ENCODE data around the gene CDIPT.
"Not testable (repeated sequence)": the region's sequence is repeated elsewhere in the genome, so short reads cannot be mapped to it uniquely, and the experiment has no call there.

The CDIPT gene

DNA sequence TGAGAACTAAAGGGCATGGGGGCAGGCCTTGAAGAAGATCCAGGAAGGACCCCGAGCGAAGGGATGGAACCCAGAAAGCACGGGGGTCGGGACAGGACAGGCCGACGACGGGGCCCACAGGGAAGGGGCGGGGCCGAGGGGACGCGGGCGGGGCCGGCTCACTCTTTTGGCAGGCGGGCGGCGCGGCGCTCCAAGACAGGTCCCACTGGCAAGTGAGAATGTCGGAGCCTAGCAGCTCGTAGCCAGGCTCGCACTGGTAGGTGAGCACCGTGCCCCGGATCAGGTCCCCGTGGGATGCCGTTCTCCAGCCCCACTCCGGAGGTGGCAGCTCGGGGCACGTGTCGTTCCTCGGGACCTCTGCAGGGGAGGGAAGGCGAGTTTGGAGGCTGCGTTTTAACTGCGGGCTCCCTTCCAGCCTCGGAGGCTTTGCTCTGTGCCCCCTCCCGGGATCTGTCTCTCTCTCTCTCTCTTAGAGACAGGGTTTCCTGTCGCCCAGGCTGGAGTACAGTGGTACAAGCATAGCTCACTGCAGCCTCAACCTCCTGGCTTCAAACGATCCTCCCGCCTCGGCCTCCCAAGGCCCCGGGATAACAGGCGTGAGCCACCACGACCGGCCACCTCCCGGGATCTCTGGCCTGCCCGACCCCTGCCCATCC, 13.7 kb upstream of the CDIPT start:
- no CpG with 5 or more reads among the region's 45 CpGs for WGBS (ENCODE audit: insufficient coverage, insufficient read length)
- Histone ChIP-seq H3K4me1 (ENCODE audit: control insufficient read depth, insufficient read depth, low read length) (0 out of 2 replicates have a peak, but pooled peaks cover 4% of the 10 kb centered on the region), H3K36me3 (ENCODE audit: control insufficient read depth, insufficient read depth, low read length) (peaks cover 6% of the 10 kb centered on the region; the same call in 1 of the 2 replicates), H3K4me3 (ENCODE audit: low read length) (peak overlapping the region; percentile 37; the same call in 1 of the 2 replicates), H3K9me3 (ENCODE audit: control insufficient read depth, insufficient read depth, low read length) (no peaks in the 10 kb centered on the region), H3K27ac (ENCODE audit: low read length) (no peak overlapping the region), H3K27me3 (ENCODE audit: control insufficient read depth, insufficient read depth, low read length) (no peaks in the 10 kb centered on the region)
- DNase-seq (ENCODE audit: low read depth, low spot score): no peak

DNA sequence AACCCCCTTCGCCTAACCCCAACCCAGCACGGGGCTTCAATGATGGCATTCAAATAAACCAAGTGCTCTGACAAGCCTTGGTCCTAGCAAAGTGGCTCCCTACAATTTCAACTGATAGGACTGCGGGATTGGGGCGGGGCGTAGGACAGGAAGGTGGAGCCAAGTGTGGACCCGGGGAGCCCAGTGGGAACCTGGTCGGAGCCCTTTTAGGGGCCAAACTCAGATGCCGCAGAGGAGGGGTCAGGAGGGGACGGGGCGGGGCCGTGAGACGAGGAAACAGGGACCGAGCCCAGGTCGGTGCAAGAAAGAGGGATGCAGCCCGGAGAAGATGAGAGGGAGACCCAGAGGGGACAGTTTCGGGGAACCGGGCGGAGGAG, 13.2 kb upstream of the CDIPT start:
- Histone ChIP-seq H3K4me1 (ENCODE audit: control insufficient read depth, insufficient read depth, low read length) (0 out of 2 replicates have a peak, but pooled peaks cover 4% of the 10 kb centered on the region), H3K36me3 (ENCODE audit: control insufficient read depth, insufficient read depth, low read length) (peaks cover 6% of the 10 kb centered on the region; the same call in 1 of the 2 replicates), H3K4me3 (ENCODE audit: low read length) (peak overlapping the region; percentile 37; the same call in 1 of the 2 replicates), H3K9me3 (ENCODE audit: control insufficient read depth, insufficient read depth, low read length) (no peaks in the 10 kb centered on the region), H3K27me3 (ENCODE audit: control insufficient read depth, insufficient read depth, low read length) (no peaks in the 10 kb centered on the region), H3K27ac (ENCODE audit: low read length) (no peak overlapping the region)
- WGBS (ENCODE audit: insufficient coverage, insufficient read length): no CpG with 5 or more reads among the region's 18 CpGs
- DNase-seq (ENCODE audit: low read depth, low spot score): no peak

DNA sequence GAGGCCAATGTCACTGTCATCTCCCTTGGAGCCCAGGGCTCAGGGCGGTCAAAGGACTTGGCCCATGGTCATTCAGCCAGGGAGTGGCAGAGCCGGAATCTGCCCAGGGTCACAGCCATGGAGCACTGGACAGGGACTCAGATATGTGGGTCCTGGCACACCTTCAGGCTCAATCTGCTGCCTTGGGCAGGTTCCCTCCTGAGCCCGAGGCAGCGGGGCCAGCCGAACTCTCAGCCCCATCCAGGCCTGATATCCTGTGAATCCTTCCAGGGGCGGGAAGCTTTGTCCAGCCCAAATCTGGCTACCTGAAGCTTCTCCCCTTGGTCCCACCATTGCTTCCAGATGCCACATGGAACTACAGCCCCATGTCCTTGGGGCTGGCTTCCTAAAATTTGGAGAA, 12.2 kb upstream of the CDIPT start:
- Histone ChIP-seq H3K27me3 (ENCODE audit: control insufficient read depth, insufficient read depth, low read length) (no peaks in the 10 kb centered on the region), H3K27ac (ENCODE audit: low read length) (no peak overlapping the region)

DNA sequence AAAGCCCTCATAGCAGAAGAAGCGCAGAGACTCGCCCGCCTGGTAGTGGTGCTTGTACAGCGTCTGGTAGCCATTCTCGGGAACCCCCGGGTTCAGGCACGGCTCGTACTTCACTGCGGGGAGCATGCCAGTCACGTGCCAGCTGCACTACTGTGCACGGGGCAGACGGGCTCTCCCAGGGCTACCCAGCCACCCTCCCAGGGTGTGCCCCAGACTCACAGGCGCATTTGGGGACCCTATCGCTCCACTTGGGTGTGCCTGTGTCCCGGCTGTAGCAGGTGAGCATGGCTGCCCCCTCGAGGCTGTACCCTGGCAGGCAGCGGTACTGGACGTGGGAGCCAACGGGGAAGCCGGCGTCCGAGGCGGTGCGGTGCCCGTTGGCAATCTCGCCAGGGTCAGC, 10.3 kb upstream of the CDIPT start:
- no peak overlapping the region for H3K4me3 ChIP-seq (ENCODE audit: low read length)
- DNase-seq (ENCODE audit: low read depth, low spot score): no peak
- no peaks in the 10 kb centered on the region for H3K27me3 ChIP-seq (ENCODE audit: control insufficient read depth, insufficient read depth, low read length)
- no CpG with 5 or more reads among the region's 26 CpGs for WGBS (ENCODE audit: insufficient coverage, insufficient read length)
- H3K36me3 ChIP-seq (ENCODE audit: control insufficient read depth, insufficient read depth, low read length): peaks cover 6% of the 10 kb centered on the region; the same call in 1 of the 2 replicates
- H3K27ac ChIP-seq (ENCODE audit: low read length): no peak overlapping the region
- 0 out of 2 replicates have a peak, but pooled peaks cover 4% of the 10 kb centered on the region for H3K4me1 ChIP-seq (ENCODE audit: control insufficient read depth, insufficient read depth, low read length)
- no peaks in the 10 kb centered on the region for H3K9me3 ChIP-seq (ENCODE audit: control insufficient read depth, insufficient read depth, low read length)

More for the DNA sequence above, 12.2 kb upstream of the CDIPT start:
- no CpG with 5 or more reads among the region's 6 CpGs for WGBS (ENCODE audit: insufficient coverage, insufficient read length)
- DNase-seq (ENCODE audit: low read depth, low spot score): no peak
- Histone ChIP-seq H3K36me3 (ENCODE audit: control insufficient read depth, insufficient read depth, low read length) (peaks cover 9% of the 10 kb centered on the region; the same call in 1 of the 2 replicates), H3K4me1 (ENCODE audit: control insufficient read depth, insufficient read depth, low read length) (0 out of 2 replicates have a peak, but pooled peaks cover 4% of the 10 kb centered on the region), H3K9me3 (ENCODE audit: control insufficient read depth, insufficient read depth, low read length) (no peaks in the 10 kb centered on the region), H3K4me3 (ENCODE audit: low read length) (no peak overlapping the region)

DNA sequence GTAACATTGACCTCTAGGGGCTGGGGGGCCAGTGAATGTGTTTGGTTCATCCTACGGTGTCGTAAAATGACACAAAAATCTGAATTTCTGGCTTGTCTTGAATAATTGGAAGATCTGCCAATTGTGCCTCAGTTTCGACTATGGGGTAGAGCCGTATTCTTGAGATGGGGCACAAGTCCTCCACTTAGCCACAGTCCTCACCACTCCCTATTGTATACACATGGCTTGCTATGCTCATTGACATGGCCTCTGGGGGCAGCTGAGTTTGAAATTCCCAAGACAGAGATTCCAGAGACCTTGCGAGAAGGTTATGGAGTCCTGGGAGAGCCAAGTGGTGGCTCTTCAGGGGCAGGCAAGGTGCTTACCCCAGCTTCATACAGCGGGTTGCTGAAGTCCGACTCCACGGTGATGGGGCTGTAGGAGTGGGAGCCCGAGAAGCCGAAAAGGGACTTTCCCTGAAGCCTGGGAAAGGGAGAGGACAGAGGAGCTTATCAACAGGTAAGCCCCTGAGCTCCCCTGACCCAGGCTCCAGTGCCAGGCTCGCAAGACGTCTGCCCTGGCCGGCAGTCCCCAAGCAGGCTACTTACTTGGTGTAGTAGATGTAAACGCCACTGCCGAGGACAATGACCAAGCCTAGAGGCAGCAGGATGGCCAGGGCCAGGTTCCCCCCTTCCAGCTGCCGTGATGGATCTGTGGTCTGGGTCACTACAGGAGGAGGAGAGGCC, 9.0 kb upstream of the CDIPT start:
- no CpG with 5 or more reads among the region's 16 CpGs for WGBS (ENCODE audit: insufficient coverage, insufficient read length)
- no peak for DNase-seq (ENCODE audit: low read depth, low spot score)
- Histone ChIP-seq H3K4me3 (ENCODE audit: low read length) (no peak overlapping the region), H3K27me3 (ENCODE audit: control insufficient read depth, insufficient read depth, low read length) (no peaks in the 10 kb centered on the region), H3K36me3 (ENCODE audit: control insufficient read depth, insufficient read depth, low read length) (peaks cover 6% of the 10 kb centered on the region; the same call in 1 of the 2 replicates), H3K9me3 (ENCODE audit: control insufficient read depth, insufficient read depth, low read length) (no peaks in the 10 kb centered on the region), H3K4me1 (ENCODE audit: control insufficient read depth, insufficient read depth, low read length) (0 out of 2 replicates have a peak, but pooled peaks cover 2% of the 10 kb centered on the region), H3K27ac (ENCODE audit: low read length) (no peak overlapping the region)

DNA sequence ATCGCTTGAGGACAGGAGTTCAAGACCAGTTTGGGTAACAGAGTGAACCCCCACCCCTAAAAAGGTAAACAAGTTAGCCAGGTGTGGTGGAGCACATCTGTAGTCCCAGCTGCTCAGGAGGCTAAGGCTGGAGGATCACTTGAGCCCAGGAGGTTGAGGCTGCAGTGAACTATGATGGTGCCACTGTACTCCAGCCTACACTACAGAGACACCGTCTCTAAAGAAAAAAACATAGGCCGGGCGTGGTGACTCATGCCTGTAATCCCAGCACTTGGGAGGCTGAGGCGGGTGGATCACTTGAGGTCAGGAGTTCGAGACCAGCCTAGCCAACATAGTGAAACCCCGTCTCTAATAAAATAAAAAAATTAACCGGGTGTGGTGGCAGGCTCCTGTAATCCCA, 6.0 kb upstream of the CDIPT start:
- not testable (repeated sequence) for H3K9me3 ChIP-seq (ENCODE audit: control insufficient read depth, insufficient read depth, low read length); H3K27me3 ChIP-seq (ENCODE audit: control insufficient read depth, insufficient read depth, low read length); DNase-seq (ENCODE audit: low read depth, low spot score); H3K27ac ChIP-seq (ENCODE audit: low read length); H3K4me3 ChIP-seq (ENCODE audit: low read length); H3K4me1 ChIP-seq (ENCODE audit: control insufficient read depth, insufficient read depth, low read length); H3K36me3 ChIP-seq (ENCODE audit: control insufficient read depth, insufficient read depth, low read length)
- no CpG with 5 or more reads among the region's 8 CpGs for WGBS (ENCODE audit: insufficient coverage, insufficient read length)

DNA sequence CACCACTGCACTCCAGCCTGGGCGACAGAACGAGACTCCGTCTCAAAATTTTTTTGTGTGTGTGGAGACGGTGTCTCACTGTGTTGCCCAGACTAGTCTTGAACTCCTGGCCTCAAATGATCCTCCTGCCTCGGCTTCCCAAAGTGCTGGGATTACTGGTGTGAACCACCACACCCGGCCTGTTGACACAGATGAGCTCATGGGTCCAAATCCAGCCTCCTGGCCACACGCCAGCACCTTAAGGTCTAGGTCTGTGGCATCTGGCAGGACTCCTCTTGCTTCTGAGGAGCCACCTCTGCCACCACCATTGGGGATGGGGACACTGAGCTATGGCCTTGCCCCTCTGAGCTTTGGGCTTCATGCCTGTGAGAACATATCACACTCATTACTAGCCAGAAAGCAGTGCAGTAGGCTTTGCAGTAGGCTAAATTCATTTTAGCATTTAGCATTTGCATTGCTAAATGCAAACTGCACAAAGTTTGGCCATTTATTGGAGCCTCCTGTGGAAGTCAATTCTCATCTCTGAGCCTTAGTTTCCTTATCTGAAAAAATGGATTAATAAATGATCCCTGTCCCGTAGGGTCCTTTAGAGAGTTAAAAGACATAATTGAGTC, 5.5 kb upstream of the CDIPT start:
- no peaks in the 10 kb centered on the region for H3K27me3 ChIP-seq (ENCODE audit: control insufficient read depth, insufficient read depth, low read length)
- no CpG with 5 or more reads among the region's 8 CpGs for WGBS (ENCODE audit: insufficient coverage, insufficient read length)
- H3K36me3 ChIP-seq (ENCODE audit: control insufficient read depth, insufficient read depth, low read length): peaks cover 6% of the 10 kb centered on the region; the same call in 1 of the 2 replicates
- peaks cover 3% of the 10 kb centered on the region; the same call in 1 of the 2 replicates for H3K4me1 ChIP-seq (ENCODE audit: control insufficient read depth, insufficient read depth, low read length)
- H3K9me3 ChIP-seq (ENCODE audit: control insufficient read depth, insufficient read depth, low read length): no peaks in the 10 kb centered on the region
- H3K27ac ChIP-seq (ENCODE audit: low read length): no peak overlapping the region
- no peak for DNase-seq (ENCODE audit: low read depth, low spot score)
- H3K4me3 ChIP-seq (ENCODE audit: low read length): no peak overlapping the region

DNA sequence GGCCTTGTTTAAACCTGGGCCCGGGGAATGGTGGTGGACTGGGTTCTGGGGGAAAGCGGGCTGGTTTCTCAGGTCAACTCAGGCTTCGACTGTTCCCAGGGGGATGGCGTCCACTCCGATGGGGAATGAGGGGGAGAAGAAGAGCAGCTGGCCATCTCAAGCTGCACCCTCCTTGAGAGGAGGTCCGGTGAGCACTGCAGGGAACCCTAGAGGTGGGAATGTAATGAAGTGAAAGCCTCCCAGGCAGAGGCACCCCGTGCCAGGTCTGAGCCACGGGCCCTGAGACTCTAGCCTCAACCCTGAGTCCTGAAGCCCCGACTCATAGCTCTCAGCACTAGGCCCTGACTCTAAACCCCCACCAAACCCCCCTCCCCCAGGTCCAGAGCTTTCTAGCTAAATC, 1.2 kb upstream of the CDIPT start:
- DNase-seq (ENCODE audit: low read depth, low spot score): no peak
- WGBS (ENCODE audit: insufficient coverage, insufficient read length): no CpG with 5 or more reads among the region's 9 CpGs
- no peak overlapping the region for H3K27ac ChIP-seq (ENCODE audit: low read length)
- no peaks in the 10 kb centered on the region for H3K27me3 ChIP-seq (ENCODE audit: control insufficient read depth, insufficient read depth, low read length)
- H3K36me3 ChIP-seq (ENCODE audit: control insufficient read depth, insufficient read depth, low read length): peaks cover 7% of the 10 kb centered on the region
- H3K4me1 ChIP-seq (ENCODE audit: control insufficient read depth, insufficient read depth, low read length): peaks cover 3% of the 10 kb centered on the region; the same call in 1 of the 2 replicates
- no peak overlapping the region for H3K4me3 ChIP-seq (ENCODE audit: low read length)
- no peaks in the 10 kb centered on the region for H3K9me3 ChIP-seq (ENCODE audit: control insufficient read depth, insufficient read depth, low read length)

DNA sequence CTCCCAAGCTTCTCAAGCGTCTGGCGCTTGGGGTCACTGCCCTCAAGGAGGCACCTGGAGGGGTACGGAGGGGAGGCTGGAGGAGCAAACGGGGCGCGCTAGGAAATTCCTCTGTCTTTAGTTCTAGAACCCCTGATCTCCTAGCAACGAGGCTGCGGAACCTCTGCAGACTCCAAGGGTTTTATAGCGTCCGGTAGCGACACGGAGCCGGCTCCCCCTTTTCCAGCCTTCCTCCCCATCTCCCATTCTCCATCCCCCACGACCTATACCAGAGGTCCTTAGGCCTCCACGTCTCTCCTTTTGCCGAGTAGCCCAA, 601 bp upstream of the CDIPT start:
- Histone ChIP-seq H3K27ac (ENCODE audit: low read length) (no peak overlapping the region), H3K4me1 (ENCODE audit: control insufficient read depth, insufficient read depth, low read length) (peaks cover 3% of the 10 kb centered on the region; the same call in 1 of the 2 replicates), H3K27me3 (ENCODE audit: control insufficient read depth, insufficient read depth, low read length) (no peaks in the 10 kb centered on the region), H3K9me3 (ENCODE audit: control insufficient read depth, insufficient read depth, low read length) (no peaks in the 10 kb centered on the region), H3K36me3 (ENCODE audit: control insufficient read depth, insufficient read depth, low read length) (peaks cover 12% of the 10 kb centered on the region), H3K4me3 (ENCODE audit: low read length) (no peak overlapping the region)
- no peak for DNase-seq (ENCODE audit: low read depth, low spot score)
- no CpG with 5 or more reads among the region's 16 CpGs for WGBS (ENCODE audit: insufficient coverage, insufficient read length)

DNA sequence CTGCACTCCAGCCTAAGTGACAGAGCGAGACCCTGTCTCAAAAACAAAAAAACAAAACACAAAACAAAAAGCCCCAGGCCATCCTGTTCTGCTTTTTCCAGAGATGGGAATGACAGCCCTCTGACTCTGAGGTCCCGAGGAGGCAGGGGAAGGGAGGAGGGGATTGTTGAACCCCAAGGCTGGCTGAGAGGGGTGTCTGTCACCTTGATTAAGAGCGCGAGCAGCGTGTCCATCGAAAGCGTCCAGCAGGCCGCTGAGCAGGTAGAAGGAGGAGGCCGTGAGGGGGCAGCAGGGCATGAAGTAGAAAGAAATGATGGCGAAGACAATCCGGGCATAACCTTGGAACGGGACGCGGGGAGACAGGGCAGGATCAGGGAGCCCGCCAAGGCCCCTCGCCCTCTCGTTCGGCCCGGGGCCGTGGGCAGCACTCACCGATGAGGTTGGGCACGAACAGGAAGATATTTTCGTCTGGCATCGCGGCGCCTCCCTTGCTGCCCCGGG, 593 bp downstream of the CDIPT start:
- DNase-seq (ENCODE audit: low read depth, low spot score): no peak
- H3K4me1 ChIP-seq (ENCODE audit: control insufficient read depth, insufficient read depth, low read length): peaks cover 3% of the 10 kb centered on the region; the same call in 1 of the 2 replicates
- no peaks in the 10 kb centered on the region for H3K9me3 ChIP-seq (ENCODE audit: control insufficient read depth, insufficient read depth, low read length)
- peaks cover 13% of the 10 kb centered on the region for H3K36me3 ChIP-seq (ENCODE audit: control insufficient read depth, insufficient read depth, low read length)
- H3K4me3 ChIP-seq (ENCODE audit: low read length): peak overlapping the region; percentile 78
- H3K27ac ChIP-seq (ENCODE audit: low read length): no peak overlapping the region
- WGBS (ENCODE audit: insufficient coverage, insufficient read length): no CpG with 5 or more reads among the region's 27 CpGs
- no peaks in the 10 kb centered on the region for H3K27me3 ChIP-seq (ENCODE audit: control insufficient read depth, insufficient read depth, low read length)

Data from iPS DF 6.9 (cell line).